Neuron (in vitro differentiated cells): ENCODE data around the gene KIAA0319L.

Experiments used
- H2AFZ ChIP-seq: one replicate; pipeline ENCODE4 v1.6.1; 2013; ENCODE audit warnings: low read depth, mild to moderate bottlenecking, inconsistent platforms, low read length, moderate library complexity
- H3K27me3 ChIP-seq: one replicate; pipeline ENCODE4 v1.6.1; 2013; ENCODE audit warnings: low read length; ENCODE audit not compliant: insufficient read depth
- H3K36me3 ChIP-seq: one replicate; pipeline ENCODE4 v1.6.1; 2013; ENCODE audit warnings: low read length; ENCODE audit not compliant: insufficient read depth
- H3K4me1 ChIP-seq: one replicate; pipeline ENCODE4 v1.6.1; 2013; ENCODE audit warnings: low read length; ENCODE audit not compliant: insufficient read depth
- H3K4me3 ChIP-seq: 2 replicates; pipeline ENCODE4 v1.5.1; 2013; ENCODE audit warnings: mild to moderate bottlenecking, low read length, moderate library complexity
- H3K9me3 ChIP-seq: one replicate; pipeline ENCODE4 v1.6.1; 2013; ENCODE audit warnings: low read length

KIAA0319L gene

DNA sequence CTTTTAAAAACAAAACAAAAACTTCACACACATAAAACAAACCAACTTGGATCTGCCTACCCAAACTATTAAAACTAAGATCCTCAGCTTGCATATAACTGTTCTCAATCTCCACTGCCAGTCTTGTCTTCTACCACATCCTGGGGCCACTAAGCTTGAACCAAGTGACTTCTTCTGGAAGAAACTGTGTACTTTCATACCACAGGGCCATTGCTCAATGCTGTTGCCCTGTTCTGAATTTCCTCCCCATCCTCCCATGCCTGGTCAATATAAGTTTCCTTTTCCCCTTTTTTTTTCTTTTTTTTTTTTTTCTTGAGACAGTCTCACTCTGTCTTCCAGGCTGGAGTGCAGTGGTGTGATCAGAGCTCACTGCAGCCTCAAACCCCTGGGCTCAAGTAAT is 109.9 kb downstream of the KIAA0319L start:
- H3K4me1 ChIP-seq = no peaks in the 10 kb centered on the region
- H3K4me3 ChIP-seq = no peak overlapping the region
- no peak overlapping the region for H2AFZ ChIP-seq
- peaks cover 65% of the 10 kb centered on the region for H3K36me3 ChIP-seq
- H3K9me3 ChIP-seq = no peaks in the 10 kb centered on the region
- H3K27me3 ChIP-seq = no peaks in the 10 kb centered on the region

GRCh38 chr1:35444519-35444774 is 112.8 kb downstream of the KIAA0319L start:
- Histone ChIP-seq H3K9me3 (no peaks in the 10 kb centered on the region), H3K4me3 (no peak overlapping the region), H2AFZ (no peak overlapping the region), H3K27me3 (no peaks in the 10 kb centered on the region), H3K36me3 (peaks cover 79% of the 10 kb centered on the region), H3K4me1 (no peaks in the 10 kb centered on the region)

DNA sequence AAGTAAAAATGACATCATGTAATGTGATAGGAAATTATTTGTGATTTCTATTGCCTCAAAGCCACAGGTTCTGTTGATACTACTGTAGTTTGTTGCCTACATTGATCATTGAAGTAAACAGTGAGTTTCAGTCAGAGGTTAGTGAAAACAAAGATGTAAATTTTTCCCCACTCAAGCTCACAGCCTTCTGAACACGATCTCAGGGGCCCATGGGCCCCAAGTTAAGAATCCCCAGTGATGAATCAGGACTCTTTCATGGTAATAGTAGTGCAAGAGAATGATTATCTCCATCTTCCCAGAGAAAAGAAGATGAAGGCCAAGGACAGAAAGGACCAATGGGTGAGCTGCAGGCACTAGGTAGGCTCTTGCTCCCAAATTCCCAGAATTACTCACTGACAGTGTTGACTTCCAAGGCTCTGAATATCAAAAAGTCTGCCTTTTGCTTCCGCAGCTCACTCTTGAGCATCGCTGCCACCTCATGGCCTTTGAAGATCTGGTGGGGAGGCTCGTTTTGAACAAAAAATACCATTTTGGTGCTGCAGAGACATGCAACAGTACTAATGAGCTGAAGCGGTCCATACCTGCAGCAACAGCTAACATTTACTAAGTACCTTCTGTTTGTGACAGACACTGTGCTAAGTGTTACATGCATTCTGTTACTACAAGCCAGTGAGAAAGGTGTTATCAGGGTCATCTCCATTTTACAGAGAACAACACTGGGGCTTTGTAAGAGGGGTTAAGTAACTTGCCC is 113.3 kb downstream of the KIAA0319L start:
- no peak overlapping the region for H2AFZ ChIP-seq
- H3K4me3 ChIP-seq = no peak overlapping the region
- no peaks in the 10 kb centered on the region for H3K27me3 ChIP-seq
- no peaks in the 10 kb centered on the region for H3K4me1 ChIP-seq
- H3K9me3 ChIP-seq = no peaks in the 10 kb centered on the region
- H3K36me3 ChIP-seq = peaks cover 79% of the 10 kb centered on the region

DNA sequence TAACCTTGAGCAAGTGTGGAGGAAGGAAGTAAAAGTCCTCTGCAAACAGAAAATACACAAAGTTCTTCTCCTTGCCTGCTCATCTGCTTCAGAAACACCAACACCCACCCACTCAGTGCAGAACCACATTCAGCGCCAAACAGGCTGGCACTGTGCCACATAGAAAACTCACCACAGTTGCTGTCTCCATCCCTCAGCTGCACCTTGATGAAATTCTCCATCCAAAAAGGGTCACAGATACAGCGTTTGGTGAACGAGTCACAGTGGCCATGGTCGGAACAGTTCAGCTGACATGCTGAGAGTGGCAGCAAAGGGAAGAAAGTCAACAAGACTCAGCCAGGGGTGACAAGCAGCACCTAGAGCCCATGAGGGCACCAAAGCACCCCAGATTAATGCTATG is 114.5 kb downstream of the KIAA0319L start:
- no peak overlapping the region for H3K4me3 ChIP-seq
- peaks cover 70% of the 10 kb centered on the region for H3K36me3 ChIP-seq
- no peaks in the 10 kb centered on the region for H3K9me3 ChIP-seq
- H3K4me1 ChIP-seq = no peaks in the 10 kb centered on the region
- H2AFZ ChIP-seq = no peak overlapping the region
- H3K27me3 ChIP-seq = no peaks in the 10 kb centered on the region

- H3K9me3 ChIP-seq = no peaks in the 10 kb centered on the region
- H3K27me3 ChIP-seq = no peaks in the 10 kb centered on the region
- no peak overlapping the region for H3K4me3 ChIP-seq
- no peaks in the 10 kb centered on the region for H3K4me1 ChIP-seq
- no peak overlapping the region for H2AFZ ChIP-seq
- peaks cover 69% of the 10 kb centered on the region for H3K36me3 ChIP-seq
These were observed 115.2 kb downstream of the KIAA0319L start for GRCh38 chr1:35441926-35442579.

- H3K9me3 ChIP-seq = no peaks in the 10 kb centered on the region
- H3K4me1 ChIP-seq = no peaks in the 10 kb centered on the region
- no peak overlapping the region for H3K4me3 ChIP-seq
- no peaks in the 10 kb centered on the region for H3K27me3 ChIP-seq
- peaks cover 78% of the 10 kb centered on the region for H3K36me3 ChIP-seq
- H2AFZ ChIP-seq = no peak overlapping the region
These were observed 117.6 kb downstream of the KIAA0319L start for GRCh38 chr1:35439626-35440025.

GRCh38 chr1:35437200-35437599 is 120.0 kb downstream of the KIAA0319L start:
- Histone ChIP-seq H3K36me3 (peaks cover 80% of the 10 kb centered on the region), H3K9me3 (no peaks in the 10 kb centered on the region), H3K27me3 (no peaks in the 10 kb centered on the region), H3K4me1 (no peaks in the 10 kb centered on the region), H2AFZ (no peak overlapping the region), H3K4me3 (no peak overlapping the region)

- peaks cover 77% of the 10 kb centered on the region for H3K36me3 ChIP-seq
- H3K9me3 ChIP-seq = no peaks in the 10 kb centered on the region
- no peaks in the 10 kb centered on the region for H3K27me3 ChIP-seq
- H2AFZ ChIP-seq = no peak overlapping the region
- no peak overlapping the region for H3K4me3 ChIP-seq
- no peaks in the 10 kb centered on the region for H3K4me1 ChIP-seq
These were observed 121.1 kb downstream of the KIAA0319L start for GRCh38 chr1:35436078-35436477.

GRCh38 chr1:35434703-35435102 is 122.5 kb downstream of the KIAA0319L start:
- peaks cover 73% of the 10 kb centered on the region for H3K36me3 ChIP-seq
- H3K4me3 ChIP-seq = no peak overlapping the region
- no peaks in the 10 kb centered on the region for H3K4me1 ChIP-seq
- no peak overlapping the region for H2AFZ ChIP-seq
- no peaks in the 10 kb centered on the region for H3K9me3 ChIP-seq
- no peaks in the 10 kb centered on the region for H3K27me3 ChIP-seq

- H3K27me3 ChIP-seq = no peaks in the 10 kb centered on the region
- no peak overlapping the region for H3K4me3 ChIP-seq
- no peak overlapping the region for H2AFZ ChIP-seq
- H3K4me1 ChIP-seq = no peaks in the 10 kb centered on the region
- no peaks in the 10 kb centered on the region for H3K9me3 ChIP-seq
- peaks cover 68% of the 10 kb centered on the region for H3K36me3 ChIP-seq
These were observed 123.5 kb downstream of the KIAA0319L start for GRCh38 chr1:35433714-35434113.

DNA sequence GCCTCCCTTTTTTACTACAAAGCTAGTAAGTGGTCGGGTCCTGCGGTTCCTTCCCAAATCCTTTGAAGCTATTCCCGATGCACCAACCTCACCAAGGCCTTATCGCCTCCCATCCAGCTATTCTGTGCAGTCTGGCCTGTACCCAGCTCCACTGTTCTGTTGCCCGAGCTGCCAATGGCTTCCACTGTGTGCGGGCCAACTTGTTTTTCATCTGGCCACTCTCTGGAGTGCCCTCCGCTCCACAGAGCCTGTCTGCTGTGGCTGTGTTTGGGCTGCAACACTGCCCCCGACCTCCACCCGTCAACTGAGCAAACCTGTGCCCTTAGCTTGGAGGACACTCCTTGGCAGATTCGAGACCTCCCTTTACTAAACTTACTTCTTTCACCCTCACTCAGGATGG is 125.0 kb downstream of the KIAA0319L start:
- Histone ChIP-seq H3K36me3 (peaks cover 68% of the 10 kb centered on the region), H2AFZ (no peak overlapping the region), H3K4me1 (no peaks in the 10 kb centered on the region), H3K27me3 (no peaks in the 10 kb centered on the region), H3K4me3 (no peak overlapping the region), H3K9me3 (no peaks in the 10 kb centered on the region)

DNA sequence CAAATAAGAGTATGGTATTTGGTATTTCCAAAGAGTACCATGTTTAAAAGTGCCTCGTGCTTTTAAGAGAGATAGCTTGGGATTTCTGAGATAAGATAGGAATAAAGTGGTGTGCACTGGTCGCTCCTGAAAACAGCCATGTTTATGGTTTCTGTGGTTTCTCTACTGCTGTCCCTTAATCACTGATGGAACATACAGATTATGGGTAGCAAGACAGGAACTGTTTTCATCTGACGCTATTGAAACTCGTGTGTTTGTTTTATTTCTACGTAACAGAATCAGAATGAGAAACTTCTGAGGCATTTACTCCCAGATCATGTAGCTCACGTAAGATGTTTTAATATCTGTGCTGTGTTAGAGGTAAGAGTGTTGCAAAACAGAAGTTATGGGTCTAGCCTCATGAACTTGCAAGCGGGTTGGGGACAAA is 126.0 kb downstream of the KIAA0319L start:
- Histone ChIP-seq H3K9me3 (no peaks in the 10 kb centered on the region), H3K36me3 (peaks cover 61% of the 10 kb centered on the region), H3K4me3 (no peak overlapping the region), H2AFZ (no peak overlapping the region), H3K27me3 (no peaks in the 10 kb centered on the region), H3K4me1 (no peaks in the 10 kb centered on the region)

DNA sequence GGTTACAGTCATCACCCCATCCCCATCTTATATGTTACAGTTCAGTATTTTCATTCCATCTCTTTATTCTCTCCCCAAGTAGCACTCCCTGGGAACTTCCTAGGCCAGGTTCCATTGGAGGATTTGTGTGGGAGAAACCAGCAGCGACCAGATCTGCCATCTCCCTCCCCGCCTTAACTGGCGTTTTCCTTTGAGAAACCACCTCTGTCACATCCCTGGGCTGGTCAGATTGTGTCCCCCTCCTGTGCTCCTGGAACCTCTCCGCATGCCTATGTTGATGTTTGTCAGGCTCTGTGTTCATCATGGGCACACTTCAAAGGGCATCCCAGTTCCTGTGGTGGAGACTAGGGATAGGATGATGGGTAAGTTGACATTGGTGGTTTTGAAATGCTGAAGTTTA is 126.4 kb downstream of the KIAA0319L start:
- Histone ChIP-seq H3K9me3 (no peaks in the 10 kb centered on the region), H3K36me3 (peaks cover 58% of the 10 kb centered on the region), H3K4me3 (no peak overlapping the region), H3K27me3 (no peaks in the 10 kb centered on the region), H2AFZ (no peak overlapping the region), H3K4me1 (no peaks in the 10 kb centered on the region)

DNA sequence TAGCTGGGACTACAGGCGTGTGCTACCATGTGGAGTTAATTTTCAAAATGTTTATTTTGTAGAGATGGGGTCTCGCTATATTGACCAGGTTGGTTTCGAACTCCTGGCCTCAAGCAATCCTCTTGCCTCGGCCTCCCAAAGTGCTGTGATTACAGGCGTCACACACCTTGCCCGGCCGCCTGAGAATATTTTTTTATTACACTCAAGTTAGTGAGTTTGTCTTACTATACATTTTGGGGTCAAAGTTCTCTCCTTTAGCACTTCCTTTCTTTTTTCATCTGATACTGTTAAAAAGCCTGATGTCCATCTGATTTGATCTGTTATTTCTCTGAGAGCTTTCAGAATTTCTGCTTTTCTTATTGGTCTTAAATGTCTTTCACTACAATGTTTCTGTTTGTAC is 128.8 kb downstream of the KIAA0319L start:
- Histone ChIP-seq H3K4me3 (no peak overlapping the region), H3K4me1 (no peaks in the 10 kb centered on the region), H3K9me3 (no peaks in the 10 kb centered on the region), H3K36me3 (peaks cover 40% of the 10 kb centered on the region), H3K27me3 (no peaks in the 10 kb centered on the region), H2AFZ (no peak overlapping the region)
